ENCODE results near the gene SLC40A1.
"Not testable (repeated sequence)": the region's sequence is repeated elsewhere in the genome, so short reads cannot be mapped to it uniquely, and the experiment has no call there.

SLC40A1 gene, protein sequence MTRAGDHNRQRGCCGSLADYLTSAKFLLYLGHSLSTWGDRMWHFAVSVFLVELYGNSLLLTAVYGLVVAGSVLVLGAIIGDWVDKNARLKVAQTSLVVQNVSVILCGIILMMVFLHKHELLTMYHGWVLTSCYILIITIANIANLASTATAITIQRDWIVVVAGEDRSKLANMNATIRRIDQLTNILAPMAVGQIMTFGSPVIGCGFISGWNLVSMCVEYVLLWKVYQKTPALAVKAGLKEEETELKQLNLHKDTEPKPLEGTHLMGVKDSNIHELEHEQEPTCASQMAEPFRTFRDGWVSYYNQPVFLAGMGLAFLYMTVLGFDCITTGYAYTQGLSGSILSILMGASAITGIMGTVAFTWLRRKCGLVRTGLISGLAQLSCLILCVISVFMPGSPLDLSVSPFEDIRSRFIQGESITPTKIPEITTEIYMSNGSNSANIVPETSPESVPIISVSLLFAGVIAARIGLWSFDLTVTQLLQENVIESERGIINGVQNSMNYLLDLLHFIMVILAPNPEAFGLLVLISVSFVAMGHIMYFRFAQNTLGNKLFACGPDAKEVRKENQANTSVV

DNA sequence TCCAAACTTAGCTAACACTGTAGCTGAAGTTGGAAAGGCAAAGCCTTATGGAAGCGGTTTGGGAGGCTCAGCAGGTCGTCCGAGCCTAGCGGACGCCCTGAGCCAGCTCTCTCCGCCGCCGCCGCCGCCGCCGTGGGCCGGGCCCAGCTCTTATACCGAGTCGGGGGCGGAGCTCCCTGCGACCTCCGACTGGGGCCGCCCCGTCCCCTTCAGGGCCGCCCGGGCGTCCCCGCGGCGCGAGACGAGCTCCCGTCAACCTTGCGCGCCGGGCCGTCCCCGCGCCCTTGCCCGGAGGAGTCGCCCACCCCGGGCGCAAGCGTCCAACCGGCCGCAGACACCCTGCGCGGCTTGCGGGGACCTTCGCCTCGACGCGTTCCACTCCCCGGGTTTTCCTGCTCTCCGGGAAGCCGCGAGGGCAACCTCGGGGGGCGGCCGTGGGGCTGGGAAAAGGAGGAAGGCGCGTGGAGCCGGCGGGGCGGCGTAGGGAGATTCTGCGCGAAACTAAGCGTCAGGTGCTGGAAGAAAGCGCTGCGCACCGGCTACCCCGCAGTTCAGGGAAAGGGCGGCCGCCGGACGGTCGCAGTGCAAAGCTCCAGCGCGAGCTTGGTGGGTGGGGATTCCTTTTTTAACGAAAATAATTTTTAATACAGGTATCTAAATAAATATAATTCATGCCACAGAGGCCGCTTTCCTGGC lies at the start of gene SLC40A1:
TSS of gene SLC40A1 (minus strand) at position 129 of the 696 bp plus-strand sequence. CDS start 326 bp downstream, outside the sequence.
- peak; percentile 33 to 62 (median 40) for DNase-seq (ENCODE audit: low read depth in 3 of 3)

DNA sequence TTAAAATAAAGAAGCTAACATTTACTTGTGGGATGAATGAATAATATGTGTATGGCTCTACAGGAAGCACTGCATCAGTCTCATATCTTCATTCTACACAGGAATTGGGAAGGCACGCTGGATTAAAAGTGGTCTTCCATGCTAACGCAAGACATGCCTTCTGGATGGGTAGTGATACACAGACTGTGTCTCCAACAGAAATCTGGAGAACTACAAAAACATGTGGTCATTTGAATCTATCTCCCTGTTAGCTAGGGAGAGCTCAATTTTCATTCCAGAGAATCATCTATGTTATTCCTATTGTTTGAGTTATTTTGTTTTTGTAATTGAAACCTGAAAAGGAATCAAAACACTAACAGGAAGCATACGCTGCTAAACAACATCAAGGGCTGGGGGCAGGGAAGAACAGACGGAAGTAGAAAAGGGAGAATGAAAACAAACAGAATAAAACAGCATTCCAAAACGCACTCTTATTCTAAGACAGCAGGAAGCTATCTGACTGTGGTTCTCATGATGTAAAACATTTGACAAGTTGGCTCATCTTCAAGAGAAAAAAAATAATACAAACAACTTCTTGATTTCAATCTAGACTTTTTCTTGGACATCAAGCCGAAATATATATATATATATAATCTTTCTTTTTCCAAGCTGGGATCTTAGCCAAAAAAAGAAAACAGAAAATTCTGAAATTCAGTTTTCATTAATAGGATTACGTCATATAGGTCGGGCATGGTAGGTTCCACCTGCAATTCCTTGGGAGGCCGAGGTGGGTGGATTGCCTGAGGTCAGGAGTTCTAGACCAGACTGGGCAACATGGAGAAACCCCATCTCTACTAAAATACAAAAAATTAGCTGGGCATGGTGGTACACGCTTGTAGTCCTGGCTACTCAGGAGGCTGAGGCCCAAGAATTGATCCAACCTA lies 49.2 kb upstream of the SLC40A1 start:
- no peak for DNase-seq (ENCODE audit: low read depth in 3 of 3)

DNA sequence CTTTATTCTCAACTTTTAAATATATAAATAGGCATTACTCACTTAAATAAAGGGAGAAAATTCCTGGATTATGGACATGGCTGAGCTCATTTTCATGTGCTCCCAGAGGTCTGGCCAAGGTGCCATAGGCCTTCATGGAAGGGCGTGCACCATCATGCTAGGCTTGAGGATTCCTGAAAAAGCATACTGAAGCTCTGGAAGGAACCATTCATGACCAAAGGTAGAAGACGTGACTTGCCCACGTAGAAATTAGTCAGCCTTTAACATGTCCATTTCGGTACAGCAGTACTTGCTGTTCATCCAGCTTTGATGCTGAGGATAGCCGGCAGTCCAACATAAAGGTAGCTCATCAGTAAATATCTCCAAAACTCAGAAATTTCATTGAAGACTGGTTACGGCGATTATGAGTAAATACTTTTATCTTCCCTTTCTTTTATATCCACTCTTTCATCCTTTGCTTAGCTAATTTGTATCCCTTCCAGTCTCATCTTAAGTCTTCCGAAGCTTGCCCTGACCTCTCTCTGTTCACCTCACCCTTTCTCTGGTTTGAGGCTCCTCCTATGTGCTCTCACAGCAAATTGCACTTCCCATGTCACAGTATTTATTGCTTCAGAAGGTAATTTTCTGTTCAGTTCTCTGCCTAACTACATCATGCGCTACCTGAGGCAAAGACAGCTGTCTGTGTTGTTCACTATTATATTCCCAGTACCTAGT lies 48.4 kb upstream of the SLC40A1 start:
- DNase-seq (ENCODE audit: low read depth in 3 of 3): no peak

DNA sequence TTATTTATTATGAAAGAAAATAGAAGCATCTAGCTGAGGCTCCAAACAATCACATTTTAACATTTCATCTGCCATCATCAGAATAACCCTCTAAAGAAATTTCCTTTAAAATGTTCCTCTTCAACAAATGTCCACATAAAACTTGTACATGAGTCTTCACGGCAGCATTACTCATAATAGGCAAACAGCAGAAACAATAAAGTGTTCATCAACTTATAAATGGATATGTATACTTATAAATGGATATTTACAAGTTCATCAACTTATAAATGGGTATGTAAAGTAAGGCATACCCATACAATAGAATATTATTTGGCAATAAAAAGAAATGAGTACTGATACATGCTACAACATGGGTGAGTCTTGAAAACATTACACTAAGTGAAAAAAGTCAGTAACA lies 47.2 kb upstream of the SLC40A1 start:
- no peak for DNase-seq (ENCODE audit: low read depth in 3 of 3)

DNA sequence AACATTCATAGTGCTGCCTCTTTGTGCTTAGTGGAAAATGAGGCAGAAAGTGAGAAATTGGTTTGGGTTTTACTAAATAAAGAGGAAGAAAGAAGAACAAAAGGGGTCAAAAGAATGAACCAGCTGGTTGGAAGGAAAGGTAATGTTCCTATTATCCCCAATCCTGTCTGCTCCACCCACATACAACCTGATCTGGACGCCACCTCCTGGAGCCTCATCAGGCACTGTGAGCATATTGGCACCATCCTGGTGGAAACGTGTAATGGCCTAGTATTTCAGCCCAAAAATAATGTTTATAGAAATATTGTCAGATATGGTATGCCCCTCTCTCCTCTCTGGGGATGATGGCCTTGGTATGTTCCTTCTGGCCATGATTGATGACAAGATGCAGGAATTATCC lies 45.0 kb upstream of the SLC40A1 start:
- DNase-seq (ENCODE audit: low read depth in 3 of 3): no peak

DNA sequence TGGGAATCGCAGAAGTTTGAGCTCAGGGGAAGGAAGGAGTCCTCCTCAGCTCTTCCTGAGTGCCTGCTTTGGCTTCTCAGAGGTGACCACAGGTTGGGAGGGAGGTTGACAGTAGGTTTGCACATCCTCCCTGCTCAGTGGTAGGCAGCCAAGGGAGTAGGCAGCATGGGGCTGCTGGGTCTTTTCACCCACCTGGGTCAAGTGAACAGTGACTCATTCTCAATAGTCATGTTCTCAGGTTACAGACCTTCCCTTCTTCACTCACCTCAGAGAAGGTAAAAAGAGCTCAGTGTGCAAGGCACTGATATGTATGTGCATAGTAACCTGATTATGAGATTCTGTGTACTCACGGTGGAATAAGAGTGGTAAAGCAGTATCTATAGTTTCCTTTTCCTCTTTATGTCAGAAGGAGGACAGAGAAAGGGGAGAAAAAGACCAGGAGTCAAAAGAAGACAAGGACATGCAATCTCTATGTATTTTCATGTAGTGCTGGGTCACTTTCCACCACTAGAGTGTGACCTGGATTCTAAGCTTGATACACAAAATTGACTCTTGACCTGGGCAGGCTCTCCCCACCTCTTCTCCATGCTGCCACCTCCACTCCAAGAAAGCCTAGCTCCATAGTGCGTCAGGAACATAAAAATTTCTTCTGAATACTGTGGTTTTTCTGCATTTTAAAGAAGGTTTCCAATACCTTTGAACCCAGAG lies 44.2 kb upstream of the SLC40A1 start:
- no peak for DNase-seq (ENCODE audit: low read depth in 3 of 3)

DNA sequence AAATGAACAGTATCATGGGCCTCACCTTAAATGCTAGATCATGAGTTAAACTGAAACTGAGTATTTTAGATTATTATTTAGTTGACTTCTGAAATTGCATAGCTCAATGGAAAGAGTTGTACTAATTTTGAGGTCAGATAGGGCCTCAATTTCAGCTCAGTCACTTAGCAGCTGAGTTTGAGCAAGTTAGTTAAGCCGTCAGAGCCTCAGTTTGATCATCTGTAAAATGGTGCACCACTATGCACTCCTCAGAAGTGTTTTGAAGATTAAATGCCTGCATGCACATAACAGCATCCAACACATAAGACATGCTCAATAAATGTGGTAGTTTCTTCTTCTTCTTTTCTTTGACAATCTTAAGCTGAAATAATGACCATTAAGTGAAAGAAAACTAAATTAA lies 42.5 kb upstream of the SLC40A1 start:
- no peak for DNase-seq (ENCODE audit: low read depth in 3 of 3)

DNA sequence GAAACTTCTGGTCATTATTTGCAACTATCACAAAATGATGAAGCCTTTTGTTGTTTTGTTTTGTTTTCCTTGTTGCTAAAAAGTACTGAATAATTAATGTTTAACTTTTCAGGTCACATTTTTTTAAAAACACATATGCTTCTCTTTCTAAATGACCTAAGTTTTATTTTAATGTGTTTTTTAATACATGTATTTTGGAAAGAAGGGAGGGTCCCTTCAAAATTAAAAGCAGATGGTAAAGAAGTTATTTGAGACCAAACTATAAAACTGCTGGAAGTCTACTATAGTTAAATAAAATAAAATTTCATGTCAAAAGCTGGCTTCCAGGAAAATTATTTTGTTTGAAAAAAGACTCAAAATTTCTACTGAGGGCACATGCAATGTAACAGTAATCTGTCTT lies 41.2 kb upstream of the SLC40A1 start:
- no peak for DNase-seq (ENCODE audit: low read depth in 3 of 3)

DNA sequence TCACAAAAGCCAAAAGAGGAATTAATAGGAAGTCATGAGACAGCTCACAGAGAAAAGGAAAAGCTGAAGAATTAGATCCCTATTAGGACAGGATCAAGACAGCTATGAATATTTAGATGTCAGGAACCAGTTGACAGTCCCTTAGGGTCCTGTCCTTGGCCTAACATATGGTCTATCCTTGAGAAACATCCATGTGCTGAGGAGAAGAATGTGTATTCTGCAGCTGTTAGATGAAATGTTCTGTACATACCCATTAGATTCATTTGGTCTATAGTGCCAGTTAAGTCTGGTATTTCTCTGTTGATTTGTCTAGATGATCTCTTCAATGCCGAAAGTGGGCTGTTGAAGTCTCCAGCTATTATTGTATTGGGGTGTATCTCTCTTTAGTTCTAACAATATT lies 37.6 kb upstream of the SLC40A1 start:
- no peak for DNase-seq (ENCODE audit: low read depth in 3 of 3)

DNA sequence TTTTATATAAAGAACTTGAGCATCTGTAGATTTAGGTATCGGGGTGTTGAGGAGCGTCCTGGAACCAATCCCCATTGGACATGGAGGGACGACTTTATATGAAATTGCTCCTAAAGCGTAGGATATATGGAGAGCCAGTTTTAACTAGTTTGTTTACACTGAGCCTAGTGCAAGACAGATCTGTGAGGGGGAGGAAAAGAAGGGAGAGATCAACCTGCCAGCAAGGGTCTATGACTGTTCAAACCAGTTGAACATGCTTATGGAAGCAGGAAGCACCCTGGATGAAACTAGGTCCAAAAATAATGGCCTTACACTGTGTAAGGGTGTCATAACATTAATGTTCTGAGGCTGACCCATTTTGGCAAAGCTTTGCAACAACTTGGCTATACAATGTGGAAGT lies 34.0 kb upstream of the SLC40A1 start:
- no peak for DNase-seq (ENCODE audit: low read depth in 3 of 3)

DNA sequence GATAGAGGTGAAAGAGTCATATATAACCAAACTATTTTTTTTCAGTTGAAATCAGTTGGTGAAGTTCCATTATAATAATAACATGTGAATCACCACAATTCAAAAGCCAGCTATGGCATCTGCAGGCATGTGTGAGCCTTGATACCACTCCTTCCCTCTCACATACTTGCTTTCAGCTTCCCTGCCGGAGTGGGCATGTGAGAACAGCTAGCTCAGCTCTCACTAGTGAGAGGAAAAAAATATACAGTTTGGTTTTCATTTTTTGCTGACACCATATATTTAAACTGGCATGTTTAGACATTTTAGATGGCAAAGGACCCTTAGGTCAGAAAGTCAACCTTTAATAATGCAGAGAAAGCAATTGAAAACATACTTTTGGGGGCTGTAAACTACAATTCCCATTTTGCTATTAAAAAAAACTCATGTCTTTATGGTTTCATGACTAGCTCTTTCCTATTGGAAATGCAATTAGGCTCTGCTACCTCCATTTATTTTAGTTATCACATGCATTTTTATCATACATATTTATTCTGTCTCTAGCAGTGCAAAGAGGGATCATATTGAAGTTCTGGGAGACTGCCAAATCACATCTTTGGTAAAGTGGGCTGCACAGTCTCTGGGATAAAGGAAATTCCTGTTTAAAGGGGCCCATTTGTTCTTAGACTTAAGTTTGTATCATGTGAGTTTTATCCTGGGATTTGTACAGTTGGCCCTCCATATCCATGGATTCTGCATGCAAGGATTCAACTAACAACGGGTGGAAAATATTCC lies 33.2 kb upstream of the SLC40A1 start:
- no peak for DNase-seq (ENCODE audit: low read depth in 3 of 3)

DNA sequence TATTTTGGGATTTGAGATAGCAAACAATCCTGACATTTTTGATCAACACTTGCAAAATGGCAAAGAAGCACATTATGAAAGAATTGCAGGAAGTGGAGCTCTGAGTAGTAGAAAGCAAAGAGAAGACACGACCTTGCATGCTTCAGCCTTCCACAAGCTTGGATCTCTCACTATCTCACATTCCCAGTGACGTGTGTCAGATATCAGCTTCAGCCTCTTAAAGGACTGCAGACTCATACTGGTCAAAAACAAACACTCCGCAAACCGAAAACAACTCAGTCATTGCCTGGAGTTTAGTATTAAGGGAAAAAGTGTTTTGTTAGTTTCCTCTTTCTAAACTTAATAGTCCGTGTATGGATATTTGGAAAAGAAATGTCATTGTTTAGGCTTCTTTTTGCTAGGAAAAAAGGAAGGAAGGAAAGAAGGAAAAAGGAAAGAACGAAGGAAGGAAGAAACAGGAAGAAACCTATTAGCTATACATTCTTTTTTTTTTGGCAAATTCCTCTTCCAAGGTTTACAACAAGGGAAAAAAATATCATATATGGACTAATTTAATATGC lies 32.6 kb upstream of the SLC40A1 start:
- no peak for DNase-seq (ENCODE audit: low read depth in 3 of 3)

DNA sequence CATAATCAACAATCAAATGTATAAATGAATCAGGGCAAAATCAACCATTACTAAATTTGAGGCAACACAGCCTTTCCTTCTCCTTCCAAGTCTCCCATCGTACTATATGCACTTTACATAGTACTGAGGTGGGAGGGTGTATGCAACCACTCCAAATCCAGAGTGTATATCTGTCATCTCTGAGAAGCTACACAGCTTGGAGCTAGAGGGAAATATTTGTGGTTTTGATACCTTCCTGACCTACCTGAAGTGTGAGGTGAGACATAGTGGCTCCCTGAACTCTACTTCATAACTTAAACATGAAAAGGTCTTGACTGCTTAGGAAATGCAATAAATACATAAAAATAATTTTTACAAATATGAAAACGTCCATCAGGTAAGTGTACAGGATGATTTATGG lies 30.1 kb upstream of the SLC40A1 start:
- no peak for DNase-seq (ENCODE audit: low read depth in 3 of 3)

DNA sequence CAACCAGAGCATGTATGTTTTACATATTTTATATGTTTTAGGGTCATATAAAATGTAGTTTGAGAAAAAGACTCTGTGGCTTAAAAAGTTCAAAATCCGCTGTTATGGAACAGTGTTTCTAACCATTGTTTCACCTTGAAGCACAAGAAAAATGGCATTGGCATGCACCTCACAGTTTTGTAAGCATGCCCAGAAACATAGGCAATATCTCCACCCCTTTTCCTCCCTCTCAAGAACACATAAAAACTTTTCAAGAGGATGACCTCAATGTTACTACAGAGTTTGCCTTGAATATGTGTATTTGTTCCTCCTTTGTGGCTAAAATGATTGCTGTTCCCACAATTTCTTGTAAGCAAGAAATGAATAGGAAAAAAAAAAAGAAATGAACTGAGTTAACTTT lies 29.3 kb upstream of the SLC40A1 start:
- no peak for DNase-seq (ENCODE audit: low read depth in 3 of 3)

DNA sequence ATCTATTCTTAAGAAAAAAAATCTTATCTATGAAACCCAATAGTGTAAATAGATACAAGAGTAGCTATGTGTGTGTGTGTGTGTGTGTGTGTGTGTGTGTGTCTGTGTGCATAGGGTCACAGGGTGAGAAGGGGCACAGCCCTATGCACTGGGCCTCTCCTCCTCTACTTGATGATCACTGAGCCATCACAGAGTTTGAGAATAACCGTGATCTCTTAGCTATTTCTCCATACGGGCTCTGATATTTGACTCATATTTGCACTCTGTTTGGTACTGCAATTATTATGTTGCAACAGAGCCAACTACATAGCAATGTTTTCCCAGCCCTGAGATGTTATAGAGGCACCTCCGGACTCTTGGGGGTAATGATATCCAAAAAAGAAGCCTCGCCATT lies 28.8 kb upstream of the SLC40A1 start:
- no peak for DNase-seq (ENCODE audit: low read depth in 3 of 3)

DNA sequence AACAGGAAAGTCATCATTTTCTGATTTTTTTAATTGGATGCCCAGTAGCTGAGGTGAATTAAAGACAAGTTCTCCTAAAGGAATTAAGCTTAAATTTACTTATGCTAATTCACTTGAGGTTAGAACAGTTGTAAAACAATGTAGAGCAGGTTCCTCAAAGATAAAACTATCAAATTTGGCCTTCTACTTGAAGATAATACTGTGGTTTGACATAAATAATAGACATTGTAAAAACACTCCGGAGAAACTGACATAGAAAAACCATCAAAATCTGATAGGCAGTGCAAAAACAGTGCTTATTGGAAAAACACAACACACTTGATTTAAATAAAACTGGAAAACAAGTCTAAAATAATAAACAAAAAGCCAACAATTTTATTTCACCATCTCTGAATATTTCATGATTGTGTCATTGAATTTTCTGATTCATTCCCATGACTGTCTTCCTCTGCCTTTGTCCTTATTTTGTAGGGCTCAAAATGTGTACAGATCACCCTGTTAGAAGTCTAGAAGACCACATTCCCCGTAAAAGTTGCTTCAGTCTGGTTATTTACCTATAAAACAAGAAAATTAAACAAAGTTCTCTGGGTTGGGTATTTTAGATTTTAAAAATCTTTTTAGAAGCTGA lies 28.3 kb upstream of the SLC40A1 start:
- DNase-seq (ENCODE audit: low read depth in 3 of 3): no peak

DNA sequence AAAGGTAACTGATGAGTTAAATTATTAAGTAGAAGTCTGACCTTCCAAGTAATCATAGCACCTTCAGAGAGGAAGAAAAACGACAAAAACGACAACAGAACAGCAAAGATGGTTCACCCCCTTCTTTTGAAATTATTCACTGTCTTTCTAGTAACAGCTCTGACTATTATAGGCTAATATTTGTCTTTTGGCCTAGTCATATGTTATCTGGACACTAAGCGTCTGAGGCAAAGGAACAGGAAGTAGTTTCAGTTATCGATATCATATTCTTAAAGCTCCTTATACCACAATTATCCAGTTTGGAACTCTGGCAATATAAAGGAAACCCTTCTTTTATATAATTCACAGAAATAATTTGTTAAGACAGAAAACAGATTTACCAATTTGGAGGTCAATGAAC lies 27.6 kb upstream of the SLC40A1 start:
- DNase-seq (ENCODE audit: low read depth in 3 of 3): no peak

DNA sequence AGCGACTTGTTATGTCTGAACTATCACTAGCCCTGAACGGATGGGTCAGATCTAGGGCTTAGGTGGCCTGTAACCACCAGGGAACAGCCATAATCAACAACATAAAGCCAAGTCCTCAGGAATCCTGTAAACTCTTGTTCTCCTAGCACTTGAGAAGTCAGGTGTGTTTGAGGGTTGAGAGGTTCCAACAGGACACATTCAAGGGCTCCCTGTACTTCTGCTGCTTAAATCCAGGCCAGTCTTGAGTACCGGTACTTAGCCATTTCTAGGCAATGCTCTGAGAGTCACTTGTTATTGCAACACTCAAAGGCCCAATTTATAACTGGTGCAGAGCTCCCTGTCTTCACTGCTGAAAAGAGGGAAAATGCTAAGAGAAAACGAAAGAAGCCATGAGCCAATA lies 21.6 kb upstream of the SLC40A1 start:
- no peak for DNase-seq (ENCODE audit: low read depth in 3 of 3)

DNA sequence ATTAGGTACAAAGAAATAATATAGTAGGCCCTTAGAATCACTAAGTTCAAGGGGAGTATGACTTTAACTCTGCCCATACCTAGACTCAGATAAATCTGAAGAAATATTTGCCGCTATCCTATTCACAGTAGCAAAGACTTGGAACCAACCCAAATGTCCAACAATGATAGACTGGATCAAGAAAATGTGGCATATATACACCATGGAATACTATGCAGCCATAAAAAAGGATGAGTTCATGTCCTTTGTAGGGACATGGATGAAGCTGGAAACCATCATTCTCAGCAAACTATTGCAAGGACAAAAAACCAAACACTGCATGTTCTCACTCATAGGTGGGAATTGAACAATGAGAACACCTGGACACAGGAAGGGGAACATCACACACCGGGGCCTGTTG lies 21.1 kb upstream of the SLC40A1 start:
- not testable (repeated sequence) for DNase-seq (ENCODE audit: low read depth in 3 of 3)

All from stimulated activated CD4-positive, alpha-beta T cell treated with anti-CD3 and anti-CD28 coated beads, TNF-alpha, amount 100 ng/mL, for 24 hours (primary cell).